HCT116 (cell line): ENCODE measurements around the gene RBM34. TPM values are rescaled to one million over a fixed set of nuclear protein-coding genes. Genes with fewer than 3 reads are reported as not detected.
"Not testable (repeated sequence)": the region's sequence is repeated elsewhere in the genome, so short reads cannot be mapped to it uniquely, and the experiment has no call there.

Experiments used
- ATAC-seq: fragments of 200-7000 bp; cut with Tn5 transposase; 2 replicates; pipeline ENCODE4 v1.9.1; 2020; ENCODE audit warnings: mild to moderate bottlenecking, moderate library complexity
- BruUV-seq: library from RNA; stranded (reverse); fragments of 400-500 nt; replicated peaks from 2 replicates; lab custom pipeline; 2021; lab: Mats Ljungman, UMichigan
- CTCF ChIA-PET: fragments of 300-600 bp; sonication (Branson Sonifier 250); formaldehyde crosslinking; loops from one replicate; lab custom pipeline; 2021; ENCODE audit warnings: antibody characterized with exemption; lab: Charles Lee
- POLR2A ChIA-PET: fragments of 300-600, 350-600 bp; sonication (Branson Sonifier 250); formaldehyde crosslinking; loops from one replicate; lab custom pipeline; 2021; ENCODE audit warnings: antibody characterized with exemption; lab: Charles Lee
- RAD21 ChIA-PET, 2 experiments: fragments of 300-600 bp; sonication (Branson Sonifier 250); formaldehyde crosslinking; loops; one replicate each; lab custom pipeline; 2023; ENCODE audit warnings: low total read pairs in 2 of 2; ENCODE audit not compliant: uncharacterized antibody in 2 of 2, unreplicated experiment in 2 of 2, low non-redundant PET in 1 of 2; lab: Charles Lee
- DNase-seq: peaks from one replicate; pipeline ENCODE4 v3.0.0-alpha.2; 2010; ENCODE audit warnings: low read depth, low spot score
- H2AFZ ChIP-seq: fragments of 200-600 bp; shearing (Covaris generic), sonication (generic); 2 replicates; pipeline ENCODE4 v1.6.1; 2017; ENCODE audit warnings: low read depth, mixed run types, mixed read lengths, antibody characterized with exemption, low read length; ENCODE audit not compliant: poor library complexity, severe bottlenecking
- H3K27ac ChIP-seq: 2 replicates; pipeline ENCODE4 v1.5.1; 2012; ENCODE audit warnings: low read depth, low read length
- H3K27me3 ChIP-seq: fragments of 200-600 bp; sonication (generic); 2 replicates; pipeline ENCODE4 v1.6.1; 2016; ENCODE audit warnings: mixed run types, low read length, mixed read lengths; ENCODE audit not compliant: insufficient read depth
- H3K36me3 ChIP-seq, 2 experiments: fragments of 200-500 bp in 1 of 2; fragments of 200-600 bp in 1 of 2; sonication (Bioruptor generic) in 1 of 2; sonication (generic) in 1 of 2; 2 replicates each; pipeline versions ENCODE4 v1.5.1 to v1.6.1; 2014 to 2016; ENCODE audit warnings: low read length in 2 of 2, inconsistent platforms in 1 of 2, mixed read lengths in 1 of 2, mixed run types in 1 of 2; ENCODE audit not compliant: insufficient read depth in 2 of 2, control insufficient read depth in 1 of 2
- H3K4me1 ChIP-seq, 2 experiments: fragments of 200-600 bp in 1 of 2; sonication (generic) in 1 of 2; 2 replicates each; pipeline versions ENCODE4 v1.5.1 to v1.6.1; 2012 to 2017; ENCODE audit warnings: low read length in 2 of 2, inconsistent platforms in 1 of 2, mild to moderate bottlenecking in 1 of 2, mixed read lengths in 1 of 2, mixed run types in 1 of 2, moderate library complexity in 1 of 2; ENCODE audit not compliant: insufficient read depth in 2 of 2, control insufficient read depth in 1 of 2
- H3K4me2 ChIP-seq: fragments of 200-600 bp; sonication (generic); 2 replicates; pipeline ENCODE4 v1.6.1; 2017; ENCODE audit warnings: mixed run types, low read length, mixed read lengths
- H3K4me3 ChIP-seq, 2 experiments: fragments of 200-600 bp in 1 of 2; sonication (generic) in 1 of 2; replicated peaks in 1 of 2; 2 replicates each; pipeline ENCODE4 v1.5.1; 2011 to 2016; ENCODE audit warnings: low read length in 2 of 2, control low read depth in 1 of 2, low read depth in 1 of 2, mild to moderate bottlenecking in 1 of 2, mixed read lengths in 1 of 2, mixed run types in 1 of 2
- H3K79me2 ChIP-seq: fragments of 200-600 bp; sonication (generic); 2 replicates; pipeline ENCODE4 v1.6.1; 2017; ENCODE audit warnings: mild to moderate bottlenecking, mixed run types, low read length, moderate library complexity, mixed read lengths; ENCODE audit not compliant: insufficient read depth
- H3K9ac ChIP-seq: fragments of 200-600 bp; sonication (generic); 2 replicates; pipeline ENCODE4 v1.6.1; 2016; ENCODE audit warnings: low read length, mixed read lengths
- H3K9me2 ChIP-seq: fragments of 200-600 bp; sonication (generic), shearing (Covaris generic); 2 replicates; pipeline ENCODE4 v1.6.1; 2017; ENCODE audit warnings: mixed run types, mild to moderate bottlenecking, moderate library complexity; ENCODE audit not compliant: insufficient read depth
- H3K9me3 ChIP-seq, 2 experiments: fragments of 200-500 bp in 1 of 2; fragments of 200-600 bp in 1 of 2; sonication (Bioruptor generic) in 1 of 2; sonication (generic) in 1 of 2; 2 replicates each; pipeline ENCODE4 v1.6.1; 2014 to 2017; ENCODE audit warnings: low read length in 2 of 2, mixed read lengths in 2 of 2, inconsistent platforms in 1 of 2, low read depth in 1 of 2, mild to moderate bottlenecking in 1 of 2, mixed run types in 1 of 2, moderate library complexity in 1 of 2; ENCODE audit not compliant: control insufficient read depth in 1 of 2, insufficient read depth in 1 of 2
- H4K20me1 ChIP-seq: fragments of 200-600 bp; sonication (generic), shearing (Covaris generic); 2 replicates; pipeline ENCODE4 v1.6.1; 2017; ENCODE audit warnings: mixed run types, mild to moderate bottlenecking, moderate library complexity; ENCODE audit not compliant: insufficient read depth
- JUND ChIP-seq: IDR thresholded peaks from 2 replicates; pipeline ENCODE4 v1.6.1; 2012
- POLR2A ChIP-seq: IDR thresholded peaks from 2 replicates; pipeline ENCODE4 v1.7.0; 2011; ENCODE audit warnings: borderline replicate concordance; ENCODE audit not compliant: insufficient read depth, insufficient read length; ENCODE audit errors: extremely low read depth
- POLR2AphosphoS5 ChIP-seq: IDR thresholded peaks from 2 replicates; pipeline ENCODE4 v1.6.1; 2011; ENCODE audit warnings: mild to moderate bottlenecking, low read depth, low read length, moderate library complexity
- RAD21 ChIP-seq: IDR thresholded peaks from 2 replicates; pipeline ENCODE4 v1.6.1; 2012; ENCODE audit warnings: low read depth, mild to moderate bottlenecking
- ZNF274 ChIP-seq: fragments of 200-500 bp; sonication (Bioruptor generic); IDR thresholded peaks from 2 replicates; pipeline ENCODE4 v1.6.1; 2014; ENCODE audit warnings: mild to moderate bottlenecking, low read depth, low read length, inconsistent platforms
- intact Hi-C: fragments of 100-400 bp; cut with micrococcal nuclease; formaldehyde crosslinking; loops from 2 replicates; pipeline ENCODE4 v1.10.0; 2022
- total RNA-seq: library from RNA; stranded (reverse); gene quantifications from one replicate; pipeline ENCODE4 v1.2.1, GENCODE V29; 2021; ENCODE audit not compliant: unreplicated experiment

RBM34 gene
- total RNA-seq, 1 experiment from 2014 or later, result 82.0 TPM

GRCh38 chr1:235093013-235093695 lies 67.9 kb downstream of the RBM34 start:
- no peaks in the 10 kb centered on the region for H3K36me3 ChIP-seq
- H2AFZ ChIP-seq, result peak overlapping the region; percentile 86
- ATAC-seq (peak; percentile 45), DNase-seq (no peak)
- peak overlapping the region; percentile 40 for H3K4me2 ChIP-seq
- H3K27ac ChIP-seq, result no peak overlapping the region
- ChIA-PET RAD21 (no interaction called here), POLR2A (no interaction called here), CTCF (interaction anchor here (0.6 to 1.4 kb wide), 2 partner anchors 9 to 594 kb away, joined by 3 to 10 read pairs; no protein-coding TSS in a partner anchor)
- peaks cover 0 to 8% of the 10 kb centered on the region in 2 experiments; a peak in 2 of 4 replicates for H3K4me1 ChIP-seq
- H3K9ac ChIP-seq, result no peak overlapping the region
- no peaks in the 10 kb centered on the region for H3K27me3 ChIP-seq
- no peaks in the 10 kb centered on the region for H3K9me2 ChIP-seq
- intact Hi-C loops, result no loop called here
- H4K20me1 ChIP-seq, result no peaks in the 10 kb centered on the region
- H3K79me2 ChIP-seq, result no peaks in the 10 kb centered on the region
- TF ChIP-seq JUND (no peak), ZNF274 (no peak), POLR2A (no peak), RAD21 (peak; percentile 47; the same call in 1 of the 2 replicates), POLR2AphosphoS5 (no peak)
- TF ChIP-seq, all 23 proteins: peak for 1
- H3K9me3 ChIP-seq, result no peaks in the 10 kb centered on the region
- no TSS peak for BruUV-seq
- no peak overlapping the region for H3K4me3 ChIP-seq

- POLR2A ChIA-PET, result not testable (repeated sequence)
Measured at GRCh38 chr1:235092415-235092814, 68.6 kb downstream of the RBM34 start.

GRCh38 chr1:235092045-235092406 lies 69.0 kb downstream of the RBM34 start:
- H3K4me1 ChIP-seq, ATAC-seq, H3K36me3 ChIP-seq, POLR2A ChIA-PET, H3K9me2 ChIP-seq, intact Hi-C loops, H3K4me3 ChIP-seq, H3K27ac ChIP-seq, BruUV-seq, H3K4me2 ChIP-seq, CTCF ChIA-PET, H3K27me3 ChIP-seq, H3K79me2 ChIP-seq, H3K9me3 ChIP-seq, RAD21 ChIA-PET, H2AFZ ChIP-seq, DNase-seq, H3K9ac ChIP-seq, H4K20me1 ChIP-seq: not testable (repeated sequence)

More at GRCh38 chr1:235092415-235092814, 68.6 kb downstream of the RBM34 start:
- ATAC-seq, H3K4me2 ChIP-seq, H2AFZ ChIP-seq, H3K4me3 ChIP-seq, intact Hi-C loops, DNase-seq, CTCF ChIA-PET, BruUV-seq, RAD21 ChIA-PET, H3K9me2 ChIP-seq, H3K4me1 ChIP-seq, H3K27ac ChIP-seq, H3K79me2 ChIP-seq, H3K9ac ChIP-seq, H3K9me3 ChIP-seq, H4K20me1 ChIP-seq, H3K36me3 ChIP-seq, H3K27me3 ChIP-seq: not testable (repeated sequence)

- DNase-seq, H3K27ac ChIP-seq, intact Hi-C loops, H4K20me1 ChIP-seq, H3K27me3 ChIP-seq, H3K4me1 ChIP-seq, POLR2A ChIA-PET, H3K36me3 ChIP-seq, H3K9ac ChIP-seq, H3K4me3 ChIP-seq, BruUV-seq, H3K9me3 ChIP-seq, H3K9me2 ChIP-seq, H3K4me2 ChIP-seq, ATAC-seq, RAD21 ChIA-PET, H3K79me2 ChIP-seq, H2AFZ ChIP-seq: not testable (repeated sequence)
- CTCF ChIA-PET, result interaction anchor here (1.0 kb wide), 1 partner anchor 592 kb away, joined by 3 read pairs; no protein-coding TSS in a partner anchor
Measured at GRCh38 chr1:235091319-235092044, 69.6 kb downstream of the RBM34 start.
